DOHH2 (cell line): ENCODE data around the gene SHQ1.

Experiments used
- H3F3A ChIP-seq: fragments of 200-600 bp; sonication (generic), shearing (Covaris generic); 2 replicates; pipeline ENCODE4 v1.6.0; 2016; ENCODE audit warnings: antibody characterized with exemption, mild to moderate bottlenecking; ENCODE audit not compliant: control insufficient read depth, insufficient read depth
- H3K27ac ChIP-seq: fragments of 200-600 bp; sonication (generic); 2 replicates; pipeline ENCODE4 v1.5.1; 2014; ENCODE audit warnings: low read depth, mild to moderate bottlenecking, low read length, moderate library complexity
- H3K27me3 ChIP-seq: fragments of 200-600 bp; sonication (generic); 2 replicates; pipeline ENCODE4 v1.6.1; 2014; ENCODE audit warnings: mild to moderate bottlenecking, low read length, mixed read lengths; ENCODE audit not compliant: control insufficient read depth
- H3K36me3 ChIP-seq: fragments of 200-600 bp; sonication (generic); 2 replicates; pipeline ENCODE4 v1.6.1; 2014; ENCODE audit warnings: mild to moderate bottlenecking, low read length, moderate library complexity, mixed read lengths; ENCODE audit not compliant: control insufficient read depth
- H3K4me1 ChIP-seq: fragments of 200-600 bp; sonication (generic); 2 replicates; pipeline ENCODE4 v1.6.1; 2014; ENCODE audit warnings: mild to moderate bottlenecking, low read length, mixed read lengths; ENCODE audit not compliant: control insufficient read depth
- H3K4me2 ChIP-seq: fragments of 200-600 bp; sonication (generic); 2 replicates; pipeline ENCODE4 v1.6.0; 2014; ENCODE audit warnings: mild to moderate bottlenecking, low read length, moderate library complexity
- H3K4me3 ChIP-seq: fragments of 200-600 bp; sonication (generic); 2 replicates; pipeline ENCODE4 v1.5.1; 2014; ENCODE audit warnings: mild to moderate bottlenecking, low read length, mixed read lengths
- H3K79me2 ChIP-seq: fragments of 200-600 bp; sonication (generic); 2 replicates; pipeline ENCODE4 v1.6.1; 2014; ENCODE audit warnings: mild to moderate bottlenecking, low read length, mixed read lengths; ENCODE audit not compliant: control insufficient read depth
- H3K9me2 ChIP-seq: fragments of 200-600 bp; sonication (generic); replicated peaks from 2 replicates; pipeline ENCODE4 v1.6.1; 2014; ENCODE audit warnings: mild to moderate bottlenecking, low read length, mixed read lengths; ENCODE audit not compliant: control insufficient read depth
- H3K9me3 ChIP-seq: fragments of 200-600 bp; sonication (generic); 2 replicates; pipeline ENCODE4 v1.6.1; 2014; ENCODE audit warnings: antibody characterized with exemption, low read length, mixed read lengths; ENCODE audit not compliant: control insufficient read depth, insufficient read depth
- H4K20me1 ChIP-seq: fragments of 200-600 bp; sonication (generic); 2 replicates; pipeline ENCODE4 v1.6.0; 2014; ENCODE audit warnings: low read depth, mild to moderate bottlenecking, antibody characterized with exemption, low read length, moderate library complexity; ENCODE audit not compliant: control insufficient read depth, insufficient read depth
- CTCF ChIP-seq: fragments of 200-600 bp; sonication (generic); IDR thresholded peaks from one replicate; pipeline ENCODE4 v1.5.1; 2014; ENCODE audit warnings: antibody characterized with exemption, mild to moderate bottlenecking, low read depth, low read length; ENCODE audit not compliant: poor library complexity, severe bottlenecking
- EZH2phosphoT487 ChIP-seq: fragments of 200-600 bp; sonication (generic); IDR thresholded peaks from 2 replicates; pipeline ENCODE4 v1.6.1; 2017; ENCODE audit warnings: borderline replicate concordance, mild to moderate bottlenecking, antibody characterized with exemption, low read length, moderate library complexity, mixed read lengths

SHQ1 gene

GRCh38 chr3:72811571-72811970 lies 36.7 kb downstream of the SHQ1 start:
- H3K27ac ChIP-seq, result no peak overlapping the region
- H3K4me1 ChIP-seq, result peaks cover 12% of the 10 kb centered on the region
- no peak for TF ChIP-seq CTCF
- no peak for TF ChIP-seq EZH2phosphoT487
- H3K9me2 ChIP-seq, result no peaks in the 10 kb centered on the region
- H3K9me3 ChIP-seq, result no peaks in the 10 kb centered on the region
- peaks cover 30% of the 10 kb centered on the region for H3K36me3 ChIP-seq
- no peak overlapping the region for H3K4me2 ChIP-seq
- no peaks in the 10 kb centered on the region for H3K79me2 ChIP-seq
- no peaks in the 10 kb centered on the region for H3K27me3 ChIP-seq
- H3F3A ChIP-seq, result no peaks in the 10 kb centered on the region
- H3K4me3 ChIP-seq, result no peak overlapping the region
- H4K20me1 ChIP-seq, result no peaks in the 10 kb centered on the region

- Histone ChIP-seq H3K27ac (no peak overlapping the region), H3K4me1 (peaks cover 12% of the 10 kb centered on the region), H3K4me3 (no peak overlapping the region), H3K9me3 (no peaks in the 10 kb centered on the region), H3K36me3 (peaks cover 25% of the 10 kb centered on the region), H3K79me2 (no peaks in the 10 kb centered on the region), H3K27me3 (no peaks in the 10 kb centered on the region), H3K9me2 (no peaks in the 10 kb centered on the region), H3F3A (no peaks in the 10 kb centered on the region), H3K4me2 (no peak overlapping the region), H4K20me1 (no peaks in the 10 kb centered on the region)
- TF ChIP-seq EZH2phosphoT487, result no peak
- TF ChIP-seq CTCF, result no peak
Measured at GRCh38 chr3:72810659-72811434, 37.4 kb downstream of the SHQ1 start.

- H3K9me3 ChIP-seq, result no peaks in the 10 kb centered on the region
- H3K27me3 ChIP-seq, result no peaks in the 10 kb centered on the region
- H3K4me3 ChIP-seq, result no peak overlapping the region
- H3K36me3 ChIP-seq, result peaks cover 21% of the 10 kb centered on the region
- H3K4me2 ChIP-seq, result no peak overlapping the region
- peaks cover 11% of the 10 kb centered on the region for H3K4me1 ChIP-seq
- no peak overlapping the region for H3K27ac ChIP-seq
- H4K20me1 ChIP-seq, result no peaks in the 10 kb centered on the region
- H3K9me2 ChIP-seq, result no peaks in the 10 kb centered on the region
- TF ChIP-seq EZH2phosphoT487, result no peak
- TF ChIP-seq CTCF, result no peak
- no peaks in the 10 kb centered on the region for H3F3A ChIP-seq
- no peaks in the 10 kb centered on the region for H3K79me2 ChIP-seq
Measured at GRCh38 chr3:72810063-72810462, 38.2 kb downstream of the SHQ1 start.
